GM18861 (cell line): Measurements from ENCODE around the gene NOSIP.
A peak's percentile ranks its signal among the peaks of the same experiment; 100 is the strongest.

Source experiments
- ATAC-seq: cut with Tn5 transposase; IDR thresholded peaks from one replicate; pipeline ENCODE4 v1.9.1; 2021; ENCODE audit not compliant: unreplicated experiment

Gene NOSIP

DNA sequence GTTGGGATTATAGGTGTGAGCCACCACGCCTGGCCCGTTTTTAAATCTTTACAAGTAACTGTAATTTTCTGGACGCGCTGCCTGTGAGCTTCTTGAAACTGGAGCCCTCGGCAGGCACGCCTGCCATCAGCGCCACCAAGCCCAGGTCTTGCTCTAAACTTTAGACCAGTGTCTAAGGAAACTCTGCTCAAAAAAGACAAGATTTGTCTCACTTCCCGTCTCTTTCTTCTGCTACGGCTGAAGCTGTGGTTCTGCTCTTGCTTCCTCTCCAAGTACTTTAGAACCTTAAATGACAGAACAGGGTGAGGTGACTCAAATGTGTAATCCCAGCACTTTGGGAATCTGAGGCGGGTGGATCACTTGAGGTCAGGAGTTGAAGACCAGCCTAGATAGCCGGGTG, 27.6 kb downstream of the NOSIP start:
- ATAC-seq = no peak

DNA sequence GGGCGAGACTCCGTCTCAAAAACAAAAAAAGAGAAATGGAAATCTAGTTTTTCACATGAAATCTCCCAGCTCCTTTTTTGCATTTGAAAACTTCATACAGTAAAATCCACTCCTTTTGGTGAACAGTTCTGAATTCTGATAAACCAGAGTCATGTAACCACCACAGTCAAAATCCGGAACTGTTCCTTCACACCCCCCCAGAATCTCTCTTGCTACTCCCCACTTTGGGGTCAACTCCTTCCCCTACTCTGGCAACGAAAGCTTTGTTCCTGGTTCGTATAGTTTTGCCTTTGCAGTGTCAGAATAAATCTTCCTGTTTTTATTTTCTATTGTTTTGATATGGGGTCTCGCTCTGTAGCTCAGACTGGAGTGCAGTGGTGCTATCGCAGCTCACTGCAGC, 28.8 kb downstream of the NOSIP start:
- no peak for ATAC-seq

DNA sequence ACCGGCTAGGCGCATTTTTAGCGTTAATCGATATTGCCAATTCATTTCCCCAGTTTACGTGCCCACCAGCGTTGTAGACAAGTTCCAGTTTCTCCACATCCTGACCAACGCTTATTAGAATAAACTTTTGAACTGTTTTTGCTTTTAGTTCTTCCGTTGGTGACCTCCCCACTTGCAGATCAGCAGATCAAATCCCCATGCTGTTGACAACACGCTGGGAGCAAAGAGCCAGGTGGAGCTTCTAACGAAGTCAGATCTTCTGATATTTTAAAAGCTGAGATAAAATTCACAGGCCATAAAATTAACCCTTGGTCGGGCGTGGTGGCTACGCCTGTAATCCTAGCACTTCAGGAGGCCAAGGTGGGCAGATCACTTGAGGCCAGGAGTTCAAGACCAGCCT, 31.3 kb downstream of the NOSIP start:
- no peak for ATAC-seq

- no peak for ATAC-seq
Observed at GRCh38 chr19:49546825-49547565, 33.4 kb downstream of the NOSIP start.

GRCh38 chr19:49544154-49544553, 36.2 kb downstream of the NOSIP start:
- no peak for ATAC-seq

- ATAC-seq = no peak
Observed at GRCh38 chr19:49543032-49543431, 37.3 kb downstream of the NOSIP start.

DNA sequence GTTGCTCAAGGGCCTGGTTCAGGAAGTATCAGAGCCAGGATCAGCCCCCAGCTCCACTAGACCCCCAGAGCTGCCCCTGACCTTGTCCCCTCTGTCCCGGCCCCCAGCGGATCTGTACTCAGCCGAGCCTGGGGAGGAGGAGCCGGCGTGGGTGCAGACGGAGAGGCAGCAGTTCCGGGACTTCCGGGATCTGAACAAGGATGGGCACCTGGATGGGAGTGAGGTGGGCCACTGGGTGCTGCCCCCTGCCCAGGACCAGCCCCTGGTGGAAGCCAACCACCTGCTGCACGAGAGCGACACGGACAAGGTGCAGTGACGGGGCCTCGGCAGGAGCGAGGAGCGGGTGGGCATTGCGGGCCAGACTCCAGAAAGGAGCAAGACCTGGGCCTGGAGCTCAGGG, 37.9 kb downstream of the NOSIP start:
- ATAC-seq = no peak

- ATAC-seq = no peak
Observed at GRCh38 chr19:49541914-49542313, 38.4 kb downstream of the NOSIP start.

DNA sequence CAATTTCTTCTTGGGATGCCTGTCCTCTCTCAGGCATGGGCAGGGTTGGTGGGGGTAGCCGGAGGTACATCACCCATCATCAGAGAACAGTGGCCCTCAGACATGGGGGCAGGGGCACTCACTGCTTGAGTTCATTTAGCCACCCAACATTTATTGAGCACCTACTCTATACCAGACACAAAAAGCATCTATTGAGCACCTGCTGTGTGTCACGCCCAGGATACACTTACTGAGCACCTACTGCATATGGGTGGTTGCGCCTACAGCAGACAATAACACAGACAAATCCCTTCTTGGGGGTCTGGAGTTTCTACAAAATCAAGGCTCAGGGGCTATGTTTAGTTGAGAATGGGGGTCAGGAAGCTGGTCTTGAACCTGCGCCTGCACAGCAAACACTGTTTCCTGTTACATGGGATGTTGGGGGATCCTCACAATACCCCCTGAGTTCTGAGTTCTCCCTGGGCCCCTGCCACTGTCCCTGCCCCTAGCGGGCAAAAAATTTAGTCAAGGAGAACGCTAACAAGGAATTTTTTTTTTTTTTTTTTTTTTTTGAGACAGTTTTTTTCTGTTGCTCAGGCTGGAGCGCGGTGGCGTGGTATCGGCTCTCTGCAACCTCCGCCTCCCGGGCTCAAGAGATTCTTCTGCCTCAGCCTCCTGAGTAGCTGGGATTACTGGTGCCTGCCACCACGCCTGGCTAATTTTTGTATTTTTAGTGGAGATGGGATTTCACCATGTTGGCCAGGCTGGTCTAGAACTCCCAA, 41.0 kb downstream of the NOSIP start:
- no peak for ATAC-seq

DNA sequence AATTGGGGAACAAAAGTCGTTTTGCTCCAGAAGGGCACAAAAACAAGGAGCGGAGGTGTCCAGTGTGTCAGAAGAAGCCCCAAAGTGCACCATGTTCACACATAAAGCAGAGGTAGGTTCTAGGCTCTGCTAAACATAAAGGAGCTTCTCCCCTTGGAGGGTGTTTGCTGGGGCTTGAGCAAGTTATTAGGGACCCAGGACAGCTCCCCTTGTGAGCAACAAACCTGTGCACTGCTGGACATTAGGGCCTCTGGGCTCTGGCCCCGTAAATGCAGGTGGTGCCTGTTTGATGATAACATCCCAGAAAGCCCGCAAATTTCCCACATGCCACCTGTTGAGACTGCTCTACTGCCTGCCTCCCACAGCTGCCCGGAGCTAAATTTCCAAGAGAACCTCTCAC, 41.7 kb downstream of the NOSIP start:
- no peak for ATAC-seq

DNA sequence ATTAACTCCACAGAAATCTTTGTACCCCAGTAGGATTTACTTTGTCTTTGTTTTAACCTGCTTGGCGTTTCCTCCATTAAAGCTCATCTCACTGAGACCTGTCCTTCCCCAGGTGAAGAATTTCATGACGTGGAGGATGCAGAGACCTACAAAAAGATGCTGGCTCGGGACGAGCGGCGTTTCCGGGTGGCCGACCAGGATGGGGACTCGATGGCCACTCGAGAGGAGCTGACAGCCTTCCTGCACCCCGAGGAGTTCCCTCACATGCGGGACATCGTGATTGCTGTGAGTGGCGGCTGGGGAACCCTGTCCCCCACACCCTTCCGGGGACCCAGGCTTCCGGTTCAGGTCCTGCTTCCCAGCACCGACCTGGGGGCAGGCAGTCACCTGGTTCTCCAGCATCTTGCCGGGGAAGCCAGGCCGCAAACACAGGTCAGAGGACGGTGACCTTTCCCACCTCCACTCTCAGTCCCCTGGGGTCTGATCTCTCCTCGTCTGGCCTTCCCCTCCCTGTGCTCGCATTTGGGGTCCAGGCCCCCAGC, 43.4 kb downstream of the NOSIP start:
- no peak for ATAC-seq

DNA sequence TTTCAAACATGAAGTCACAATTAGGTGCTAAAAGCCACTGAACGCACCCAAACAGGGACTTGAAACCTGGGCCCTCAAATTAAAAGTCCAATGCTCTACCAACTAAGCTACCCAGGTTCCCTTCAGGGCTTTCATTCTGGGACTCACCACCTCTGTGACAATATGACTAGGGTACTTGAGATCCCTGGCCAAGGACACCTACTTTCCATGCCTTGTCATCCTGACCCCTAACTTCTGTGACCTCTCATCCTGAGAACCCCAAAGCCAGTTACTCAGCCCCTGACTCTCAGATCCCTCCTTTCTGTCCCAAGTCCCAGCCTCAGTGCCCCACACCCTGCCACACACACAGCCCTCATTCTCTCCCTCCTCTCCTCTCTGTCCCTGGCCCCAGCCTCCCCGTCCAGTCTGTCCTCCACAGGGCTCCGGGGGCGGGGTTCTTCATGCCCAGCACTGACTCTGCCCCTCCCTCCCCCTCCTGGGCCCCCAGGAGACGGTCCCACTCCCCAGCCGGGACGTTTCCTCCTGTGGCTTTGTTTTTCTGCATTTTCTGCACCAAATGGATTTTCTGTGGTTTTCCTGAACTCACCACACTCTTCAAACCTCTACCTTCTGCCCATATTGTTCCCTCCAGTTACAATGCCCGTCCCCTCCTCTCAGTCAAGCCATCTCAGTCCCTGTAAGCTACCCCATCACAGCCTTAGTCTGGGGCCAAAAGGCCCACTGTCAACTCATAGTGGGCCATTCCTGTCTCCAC, 45.5 kb downstream of the NOSIP start:
- no peak for ATAC-seq

- peak; percentile 60 for ATAC-seq
Observed at GRCh38 chr19:49533551-49534488, 46.5 kb downstream of the NOSIP start.

GRCh38 chr19:49530708-49531107, 49.6 kb downstream of the NOSIP start:
- ATAC-seq = no peak

GRCh38 chr19:49528211-49528771, 52.1 kb downstream of the NOSIP start:
- ATAC-seq = no peak

DNA sequence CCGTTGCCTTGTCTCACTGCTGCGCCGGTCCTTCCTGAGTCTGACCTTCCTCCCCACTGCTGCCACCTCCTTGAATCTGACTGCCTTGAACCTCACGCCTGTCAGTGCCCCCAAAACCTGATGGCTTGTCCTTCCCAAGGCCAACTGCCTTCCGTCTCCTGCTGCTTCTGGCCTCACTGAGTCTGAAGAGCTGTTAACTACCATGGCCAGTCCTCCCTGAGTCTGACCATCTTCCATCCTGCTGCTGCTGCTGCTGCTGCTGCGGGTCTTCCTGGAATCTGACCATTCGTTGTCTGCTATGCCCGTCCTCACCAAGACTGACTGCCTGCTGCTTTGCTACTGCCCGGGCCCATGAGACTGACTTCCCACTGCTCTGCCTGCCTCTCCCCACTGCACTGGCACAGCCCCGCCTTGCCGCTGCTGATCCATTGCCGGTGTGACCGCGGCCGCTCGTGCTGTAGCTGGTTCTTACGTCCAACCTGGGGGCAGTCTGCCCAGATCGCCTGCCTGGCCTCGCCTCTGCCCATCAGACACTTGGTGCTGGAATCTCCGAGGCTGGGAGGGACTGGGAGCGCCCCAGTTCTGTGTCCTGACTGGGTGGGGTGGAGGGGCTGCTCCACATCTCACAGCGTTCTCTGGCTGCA, 55.4 kb downstream of the NOSIP start:
- no peak for ATAC-seq

GRCh38 chr19:49520705-49521319, 59.5 kb downstream of the NOSIP start:
- ATAC-seq = no peak

DNA sequence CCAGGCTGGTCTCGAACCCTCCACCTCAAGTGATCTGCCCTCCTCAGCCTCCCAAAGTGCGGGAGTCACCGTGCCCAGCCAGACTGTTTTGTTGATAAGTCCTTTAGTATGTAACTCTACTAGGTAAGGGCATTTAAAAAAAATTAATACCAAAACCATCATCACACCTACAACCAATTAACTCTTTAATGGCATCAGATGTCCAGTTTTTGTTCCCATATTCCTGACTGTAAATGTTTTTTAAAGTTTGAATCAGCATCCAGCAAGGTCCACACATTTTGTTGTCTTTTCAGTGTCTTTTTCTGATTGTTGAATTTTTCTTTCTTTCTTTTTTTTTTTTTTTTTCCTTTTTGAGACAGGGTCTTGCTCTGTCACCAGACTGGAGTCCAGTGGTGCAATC, 62.3 kb downstream of the NOSIP start:
- no peak for ATAC-seq

DNA sequence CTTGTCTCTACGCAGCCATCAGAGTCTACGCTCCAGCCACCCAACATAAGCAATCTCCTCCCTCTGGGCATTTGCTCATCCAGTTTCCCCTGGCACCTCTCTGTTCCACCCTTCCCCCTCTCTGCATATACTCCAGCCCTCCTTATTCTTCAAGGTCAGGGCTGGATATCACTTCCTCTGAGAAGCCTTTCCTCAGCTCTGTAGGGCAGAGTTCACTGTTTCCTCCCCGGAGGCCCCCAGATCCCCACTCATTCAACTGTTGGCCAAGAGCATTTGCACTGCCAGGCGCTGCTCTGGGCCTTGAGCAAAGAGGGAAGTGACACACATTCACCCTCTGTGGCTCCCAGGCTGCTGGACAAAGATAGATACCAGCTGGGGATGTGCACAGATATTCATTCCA, 64.6 kb downstream of the NOSIP start:
- no peak for ATAC-seq
